NCI-H526 (cell line): ENCODE data around the gene SUV39H1.
"Not testable (repeated sequence)": the region's sequence is repeated elsewhere in the genome, so short reads cannot be mapped to it uniquely, and the experiment has no call there.

Experiments used
- DNase-seq, 2 experiments: peaks; one replicate each; lab custom pipeline; 2025; lab: John Stamatoyannopoulos, UW

Gene SUV39H1, protein sequence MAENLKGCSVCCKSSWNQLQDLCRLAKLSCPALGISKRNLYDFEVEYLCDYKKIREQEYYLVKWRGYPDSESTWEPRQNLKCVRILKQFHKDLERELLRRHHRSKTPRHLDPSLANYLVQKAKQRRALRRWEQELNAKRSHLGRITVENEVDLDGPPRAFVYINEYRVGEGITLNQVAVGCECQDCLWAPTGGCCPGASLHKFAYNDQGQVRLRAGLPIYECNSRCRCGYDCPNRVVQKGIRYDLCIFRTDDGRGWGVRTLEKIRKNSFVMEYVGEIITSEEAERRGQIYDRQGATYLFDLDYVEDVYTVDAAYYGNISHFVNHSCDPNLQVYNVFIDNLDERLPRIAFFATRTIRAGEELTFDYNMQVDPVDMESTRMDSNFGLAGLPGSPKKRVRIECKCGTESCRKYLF

DNA sequence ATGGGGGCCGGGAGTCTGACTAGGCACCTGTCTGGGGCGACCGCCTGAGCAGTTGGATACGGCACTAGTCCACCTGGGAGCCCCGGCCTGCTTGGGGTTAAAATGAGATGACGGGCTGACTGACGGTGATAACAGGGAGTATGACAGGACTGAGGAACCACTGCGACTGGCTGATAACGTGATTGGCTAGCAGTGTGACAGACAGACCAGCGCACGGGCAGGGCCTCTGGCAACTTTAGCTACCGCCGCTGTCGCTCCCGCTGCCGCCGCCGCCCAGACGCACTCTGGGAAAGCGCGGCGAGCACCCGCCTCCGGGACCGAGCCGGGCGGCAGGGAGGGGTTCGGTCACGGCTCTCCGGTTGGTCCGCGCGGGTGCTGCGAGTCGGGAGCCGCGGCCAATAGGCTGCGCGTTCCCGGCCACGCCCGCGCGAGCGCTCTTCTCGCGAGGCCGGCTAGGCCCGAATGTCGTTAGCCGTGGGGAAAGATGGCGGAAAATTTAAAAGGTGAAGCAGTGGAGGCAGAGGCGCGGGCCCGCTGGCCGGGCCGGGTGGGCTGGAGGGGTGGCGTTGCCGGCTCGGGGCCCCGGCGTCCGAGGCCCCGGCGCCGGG lies at the start of gene SUV39H1:
SUV39H1 (plus strand) TSS at position 434 of the 608 bp plus-strand sequence; CDS start at position 485, 51 bp downstream.
- DNase-seq, result peak; percentile 77 to 95

DNA sequence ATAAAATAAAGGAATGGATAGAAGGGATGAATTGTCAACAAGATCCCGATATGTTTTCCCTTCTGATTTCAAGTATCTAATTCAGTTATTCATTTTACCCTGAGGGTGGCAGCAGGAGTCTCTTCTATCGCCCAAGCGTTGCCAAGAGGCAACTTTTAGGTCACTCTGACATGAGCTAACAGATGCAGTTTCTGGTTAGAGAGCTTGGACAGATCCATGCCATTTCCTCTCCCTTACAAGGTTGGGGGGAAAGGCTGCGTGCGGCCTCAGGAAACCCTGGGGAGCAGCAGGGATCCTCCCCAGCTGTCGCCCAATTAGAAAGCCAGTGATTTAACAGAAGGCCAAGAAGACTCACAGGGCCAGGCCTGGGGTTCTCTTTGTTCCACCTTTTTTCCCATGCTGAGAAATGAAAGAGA lies 48.2 kb upstream of the SUV39H1 start:
- DNase-seq, result peak in 1 of 2 experiments; percentile 49

GRCh38 chrX:48649102-48649501 lies 47.4 kb upstream of the SUV39H1 start:
- no peak for DNase-seq

DNA sequence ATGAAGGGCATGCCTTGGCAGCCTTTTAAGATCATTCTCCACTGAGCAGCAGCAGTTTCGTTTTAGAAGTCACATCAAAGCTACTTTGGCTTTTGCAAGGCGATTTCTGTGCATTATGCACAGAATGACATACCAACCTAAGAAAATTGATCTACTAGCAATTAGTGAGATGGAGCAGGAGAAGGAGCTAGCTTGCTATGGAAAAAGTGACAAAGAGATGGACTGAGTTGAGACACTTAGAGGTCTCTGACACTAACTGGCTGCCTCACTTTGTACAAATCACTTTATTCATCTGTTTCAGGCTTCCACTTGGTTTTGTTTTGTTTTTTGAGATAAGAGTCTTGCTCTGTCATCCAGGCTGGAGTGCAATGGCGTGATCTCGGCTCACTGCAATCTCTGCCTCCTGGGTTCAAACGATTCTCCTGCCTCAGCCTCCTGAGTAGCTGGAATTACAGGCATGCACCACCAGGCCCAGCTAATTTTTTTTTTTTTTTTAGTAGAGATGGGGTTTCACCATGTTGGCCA lies 44.4 kb upstream of the SUV39H1 start:
- DNase-seq, result not testable (repeated sequence)

GRCh38 chrX:48654746-48655145 lies 41.8 kb upstream of the SUV39H1 start:
- DNase-seq, result not testable (repeated sequence)

GRCh38 chrX:48659686-48660085 lies 36.8 kb upstream of the SUV39H1 start:
- not testable (repeated sequence) for DNase-seq

- DNase-seq, result no peak
Observed at GRCh38 chrX:48663241-48663640, 33.3 kb upstream of the SUV39H1 start.

DNA sequence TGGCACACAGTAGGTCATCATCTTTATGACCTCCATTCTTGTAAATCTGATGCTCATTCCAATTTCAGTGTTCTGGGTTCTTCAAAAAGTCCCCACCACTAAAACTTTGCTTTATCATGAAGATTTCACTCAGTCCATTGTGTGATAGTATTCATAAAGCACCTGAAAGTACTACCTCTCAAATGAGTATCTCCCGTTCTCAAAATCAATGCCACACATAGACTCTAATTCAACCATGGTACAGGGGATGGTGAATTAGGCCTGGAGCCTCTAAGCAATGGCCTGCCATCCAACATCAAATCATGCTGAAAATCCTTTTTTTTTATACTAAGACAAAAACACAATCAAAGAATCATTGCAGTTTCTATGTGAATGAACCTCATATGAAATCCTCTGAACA lies 32.4 kb upstream of the SUV39H1 start:
- no peak for DNase-seq

- no peak for DNase-seq
Observed at GRCh38 chrX:48665991-48666390, 30.5 kb upstream of the SUV39H1 start.

GRCh38 chrX:48666649-48667048 lies 29.9 kb upstream of the SUV39H1 start:
- no peak for DNase-seq

DNA sequence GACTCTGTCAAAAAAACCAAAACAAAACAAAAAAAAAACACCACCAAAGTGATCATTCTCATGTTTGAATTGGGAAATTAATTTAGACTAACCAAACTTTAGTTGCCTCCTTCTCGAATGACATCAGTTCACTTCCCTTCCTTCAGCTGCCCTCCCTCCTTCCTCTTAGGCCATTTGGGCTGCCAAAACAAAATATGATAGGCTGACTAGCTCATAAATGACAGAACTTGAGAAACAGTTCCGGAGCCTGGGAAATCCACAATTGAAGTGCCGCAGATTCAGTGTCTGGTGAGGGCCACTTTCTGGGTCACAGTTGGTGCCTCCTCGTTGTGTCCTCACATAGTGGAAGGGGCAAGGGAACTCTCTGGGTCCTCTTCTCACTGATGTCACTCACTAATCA lies 29.0 kb upstream of the SUV39H1 start:
- no peak for DNase-seq

DNA sequence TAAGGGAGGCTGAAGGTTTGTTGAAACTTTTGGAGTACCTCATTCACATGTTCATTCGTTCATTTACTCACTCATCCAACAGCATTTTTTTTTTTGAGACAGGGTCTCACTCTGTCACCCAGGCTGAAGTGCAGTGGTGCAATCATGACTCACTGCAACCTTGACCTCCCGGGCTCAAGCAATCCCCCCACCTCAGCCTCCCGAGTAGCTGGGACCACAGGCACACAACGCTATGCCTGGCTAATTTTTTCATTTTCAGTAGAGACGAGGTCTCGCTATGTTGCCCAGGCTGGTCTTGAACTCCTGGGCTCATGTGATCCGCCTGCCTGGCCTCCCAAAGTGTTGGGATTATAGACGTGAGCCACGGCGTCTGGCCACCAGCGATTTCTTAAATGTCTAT lies 28.3 kb upstream of the SUV39H1 start:
- not testable (repeated sequence) for DNase-seq

DNA sequence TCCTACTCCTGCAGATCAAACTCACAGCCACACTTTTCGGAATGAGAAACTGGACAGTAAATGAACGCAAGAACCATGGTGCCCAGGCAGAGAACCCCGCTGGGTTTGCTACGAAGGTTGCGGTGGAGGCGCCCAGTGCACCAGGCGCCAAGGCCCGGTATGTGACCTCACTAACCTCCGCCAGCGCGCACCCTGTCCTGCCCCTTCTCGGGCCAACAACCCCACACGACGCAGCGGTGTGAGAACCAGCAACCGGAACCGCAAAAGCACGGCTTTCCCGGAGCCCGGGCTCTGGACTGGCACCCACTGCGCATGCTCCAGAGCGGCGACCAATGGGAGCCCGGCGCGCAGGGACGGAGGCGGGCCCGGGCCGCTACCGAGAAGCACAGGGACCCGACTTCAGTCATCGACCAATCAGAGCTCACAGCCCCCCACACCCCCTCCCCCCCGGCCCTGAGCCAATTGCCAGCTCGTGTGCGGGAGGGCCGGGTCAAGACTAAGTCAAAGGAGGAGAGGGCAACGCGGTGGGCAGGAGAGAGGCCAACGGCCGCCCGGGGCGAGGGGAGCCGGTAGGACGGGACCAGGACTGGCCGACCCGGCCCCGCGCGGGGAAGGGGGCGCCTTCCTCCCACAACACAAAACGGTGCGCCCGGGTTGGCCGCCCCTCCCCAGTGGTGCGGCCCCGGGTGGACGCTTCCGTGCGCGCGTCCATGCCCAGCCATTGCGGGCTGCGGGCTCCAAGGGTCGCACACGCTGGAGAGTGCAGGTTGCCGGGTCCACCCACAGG lies 20.2 kb upstream of the SUV39H1 start:
- peak; percentile 80 to 93 for DNase-seq

DNA sequence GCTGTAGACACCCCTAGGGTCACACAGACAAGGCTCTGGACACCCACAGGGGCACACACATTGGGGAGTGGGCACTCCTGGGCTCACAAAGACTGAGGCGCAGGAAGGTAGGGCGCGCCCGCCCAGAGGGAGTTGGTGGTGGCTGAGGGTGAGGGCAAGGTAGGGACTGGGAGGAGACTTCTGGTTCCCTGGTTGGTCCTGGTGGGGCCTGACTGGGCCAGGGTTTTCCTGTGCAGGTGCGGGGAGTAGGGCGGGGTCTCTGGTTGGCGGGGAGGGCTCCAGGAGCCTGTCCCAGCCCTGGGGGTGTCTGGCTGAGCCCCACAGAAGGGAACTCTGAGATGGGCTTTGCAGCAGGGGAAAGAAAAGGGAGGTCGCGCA lies 19.7 kb upstream of the SUV39H1 start:
- peak in 1 of 2 experiments; percentile 42 for DNase-seq

GRCh38 chrX:48677516-48677915 lies 19.0 kb upstream of the SUV39H1 start:
- no peak for DNase-seq

DNA sequence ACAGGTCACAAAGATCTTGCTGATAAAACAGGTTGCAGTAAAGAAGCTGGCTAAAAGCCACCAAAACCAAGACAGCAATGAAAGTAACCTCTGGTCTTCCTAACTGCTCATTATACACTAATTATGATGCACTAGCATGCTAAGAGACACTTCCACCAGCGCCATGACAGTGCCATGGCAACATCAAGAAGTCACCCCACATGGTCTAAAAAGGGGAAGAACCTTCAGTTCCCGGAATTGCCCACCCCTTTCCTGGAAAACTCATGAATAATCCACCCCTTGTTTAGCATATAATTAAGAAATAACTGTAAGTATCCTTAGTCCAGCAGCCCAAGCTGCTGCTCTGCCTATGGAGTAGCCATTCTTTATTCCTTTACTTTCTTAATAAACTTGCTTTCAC lies 16.1 kb upstream of the SUV39H1 start:
- not testable (repeated sequence) for DNase-seq

DNA sequence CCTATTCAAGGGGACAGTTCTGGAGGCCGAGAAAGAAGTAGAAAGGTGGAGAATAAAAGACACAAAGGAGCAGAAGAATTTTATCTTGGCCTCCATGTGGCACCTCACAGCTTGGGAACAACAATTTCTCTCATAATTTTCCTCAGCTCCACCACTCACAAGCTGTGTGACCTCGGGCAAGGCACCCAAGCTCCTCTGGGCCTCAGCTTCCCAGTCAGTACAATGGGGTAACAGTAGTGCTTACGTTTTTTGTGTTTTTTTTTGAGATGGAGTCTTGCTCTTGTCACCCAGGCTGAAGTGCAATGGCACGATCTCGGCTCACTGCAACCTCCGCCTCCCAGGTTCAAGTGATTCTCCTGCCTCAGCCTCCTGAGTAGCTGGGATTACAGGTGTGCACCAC lies 15.6 kb upstream of the SUV39H1 start:
- DNase-seq, result not testable (repeated sequence)

DNA sequence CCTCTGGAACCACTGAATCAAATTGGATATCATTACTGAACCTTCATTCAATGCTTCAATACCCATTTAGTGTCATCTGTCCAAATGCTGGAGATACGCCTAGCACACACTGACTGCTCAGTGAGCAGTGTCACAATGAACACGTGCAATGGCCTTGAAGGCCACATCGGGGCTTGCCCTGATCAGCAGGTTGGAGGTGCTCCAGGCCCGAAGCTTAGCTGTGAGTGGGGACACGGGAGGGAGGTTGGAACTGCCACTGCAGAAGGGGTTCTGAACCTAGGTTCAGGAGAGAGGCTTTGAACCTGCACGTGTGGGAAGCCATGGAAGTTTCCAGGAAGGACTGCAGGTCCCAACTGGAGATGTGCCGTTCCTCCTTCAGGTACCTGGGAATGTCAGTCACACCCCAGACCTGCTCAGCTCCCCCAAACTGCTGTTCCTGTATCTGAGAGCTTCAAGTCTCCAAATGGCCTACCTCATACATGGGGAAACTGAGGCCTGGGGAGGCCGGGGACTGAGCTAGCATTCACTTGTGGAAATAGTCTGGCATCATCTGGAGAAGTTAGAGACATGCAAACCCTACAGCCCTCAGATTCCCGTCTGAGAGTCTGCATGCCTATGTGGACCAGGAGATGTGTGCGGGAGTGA lies 14.9 kb upstream of the SUV39H1 start:
- DNase-seq, result no peak

DNA sequence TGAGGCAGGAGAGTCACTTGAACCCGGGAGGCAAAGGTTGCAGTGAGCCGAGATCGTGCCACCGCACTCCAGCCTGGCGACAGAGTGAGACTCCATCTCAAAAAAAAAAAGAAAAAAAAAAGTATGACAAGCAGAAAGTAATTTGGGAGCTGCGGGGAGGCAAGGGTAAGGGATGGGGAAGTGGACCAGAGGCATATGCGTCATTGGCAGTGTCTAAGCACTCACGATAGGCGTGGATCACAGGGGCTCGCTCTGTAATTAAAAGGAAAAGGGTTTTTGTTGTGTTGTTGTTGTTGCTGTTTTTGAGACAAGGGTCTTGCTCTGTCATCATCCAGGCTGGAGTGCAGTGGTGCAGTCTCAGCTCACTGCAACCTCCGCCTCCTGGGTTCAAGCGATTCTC lies 13.7 kb upstream of the SUV39H1 start:
- DNase-seq, result not testable (repeated sequence)

- no peak for DNase-seq
Observed at GRCh38 chrX:48683411-48683982, 13.0 kb upstream of the SUV39H1 start, which contains the start of gene WAS. Gene WAS, plus strand, starts transcription at chrX:48683799. Its CDS starts 55 bp downstream, at chrX:48683854.

DNA sequence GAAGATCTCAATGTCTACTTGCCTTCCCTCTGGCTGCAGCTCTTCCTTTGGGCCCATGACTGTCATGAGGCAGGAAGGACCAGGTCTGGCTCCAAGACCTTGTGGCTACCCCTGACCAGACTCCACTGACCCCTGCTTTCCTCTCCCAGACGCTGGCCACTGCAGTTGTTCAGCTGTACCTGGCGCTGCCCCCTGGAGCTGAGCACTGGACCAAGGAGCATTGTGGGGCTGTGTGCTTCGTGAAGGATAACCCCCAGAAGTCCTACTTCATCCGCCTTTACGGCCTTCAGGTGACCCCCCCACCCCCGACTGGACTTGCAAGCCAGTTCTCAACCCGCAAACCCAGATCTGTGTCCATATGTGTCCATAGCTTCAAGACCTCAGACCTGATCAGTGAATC lies 12.4 kb upstream of the SUV39H1 start:
- no peak for DNase-seq
